GM19025 (cell line): ENCODE measurements around the gene DHRSX.
"Not testable (repeated sequence)": the region's sequence is repeated elsewhere in the genome, so short reads cannot be mapped to it uniquely, and the experiment has no call there.

Source experiments
- ATAC-seq: cut with Tn5 transposase; IDR thresholded peaks from one replicate; pipeline ENCODE4 v1.9.1; 2021; ENCODE audit warnings: mild to moderate bottlenecking, low read depth, moderate library complexity; ENCODE audit not compliant: unreplicated experiment

The DHRSX gene

DNA sequence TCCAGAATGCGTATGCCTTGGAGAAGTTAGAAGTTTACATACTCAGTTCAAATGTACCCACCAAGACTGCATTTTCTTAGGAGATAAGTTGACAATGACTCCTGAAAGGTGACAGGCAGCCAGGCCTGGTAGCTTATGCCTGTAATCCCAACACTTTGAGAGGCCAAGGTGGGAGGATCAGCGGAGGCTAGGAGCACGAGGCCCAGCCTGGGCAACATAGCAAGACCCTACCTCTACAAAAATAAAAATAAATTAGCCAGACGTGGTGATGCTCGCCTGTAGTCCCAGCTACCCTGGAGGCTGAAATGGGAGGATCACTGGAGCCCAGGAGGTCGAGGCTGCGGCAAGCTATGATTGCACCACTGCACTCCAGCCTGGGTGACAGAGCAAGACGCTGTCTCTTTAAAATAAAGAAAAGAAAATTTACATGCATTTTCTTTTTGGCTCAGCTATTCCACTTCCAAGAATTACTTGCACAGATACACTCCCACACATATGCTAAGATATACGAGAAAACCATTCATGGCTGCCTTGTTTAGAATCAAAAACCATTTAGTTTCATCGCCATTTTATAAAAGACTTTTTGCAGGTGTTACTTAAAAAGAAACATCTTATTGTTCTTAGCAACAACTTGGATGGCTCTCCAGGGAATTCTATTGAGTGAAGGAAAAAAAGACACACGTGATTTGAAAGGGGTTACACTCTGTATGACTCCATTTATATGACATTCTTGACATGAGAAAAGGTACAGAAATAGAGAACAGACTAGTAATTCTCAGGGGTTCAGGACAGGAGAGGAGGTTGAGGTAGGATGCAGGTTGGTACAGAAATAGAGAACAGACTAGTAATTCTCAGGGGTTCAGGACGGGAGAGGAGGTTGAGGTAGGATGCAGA, 66.3 kb downstream of the DHRSX start:
- no peak for ATAC-seq

DNA sequence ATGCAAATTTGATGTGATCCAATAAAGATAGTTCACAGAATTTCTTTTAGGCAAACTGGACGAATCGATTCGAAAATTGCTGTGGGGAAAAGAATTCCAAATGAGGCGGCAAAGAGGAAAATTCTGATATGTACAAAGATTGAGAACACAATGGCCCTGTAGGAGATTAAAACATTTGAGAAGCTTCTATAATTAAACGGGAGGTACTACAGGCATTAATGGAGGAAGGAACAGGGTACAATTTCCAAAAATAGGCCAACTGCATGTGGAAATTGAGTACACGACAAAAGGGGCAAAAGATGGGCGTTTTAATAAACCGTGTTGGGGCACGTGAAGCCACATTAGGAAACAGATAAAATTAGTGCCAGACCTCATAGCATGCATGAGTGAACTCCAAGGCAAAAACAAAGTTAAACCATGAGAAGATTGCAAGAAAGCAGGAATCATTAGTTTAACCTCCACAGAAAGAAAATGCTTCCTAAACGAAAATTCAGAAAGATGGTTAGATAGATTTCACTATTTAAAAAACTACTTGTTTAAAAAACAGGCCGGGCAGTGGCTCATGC, 68.4 kb downstream of the DHRSX start:
- ATAC-seq: no peak

DNA sequence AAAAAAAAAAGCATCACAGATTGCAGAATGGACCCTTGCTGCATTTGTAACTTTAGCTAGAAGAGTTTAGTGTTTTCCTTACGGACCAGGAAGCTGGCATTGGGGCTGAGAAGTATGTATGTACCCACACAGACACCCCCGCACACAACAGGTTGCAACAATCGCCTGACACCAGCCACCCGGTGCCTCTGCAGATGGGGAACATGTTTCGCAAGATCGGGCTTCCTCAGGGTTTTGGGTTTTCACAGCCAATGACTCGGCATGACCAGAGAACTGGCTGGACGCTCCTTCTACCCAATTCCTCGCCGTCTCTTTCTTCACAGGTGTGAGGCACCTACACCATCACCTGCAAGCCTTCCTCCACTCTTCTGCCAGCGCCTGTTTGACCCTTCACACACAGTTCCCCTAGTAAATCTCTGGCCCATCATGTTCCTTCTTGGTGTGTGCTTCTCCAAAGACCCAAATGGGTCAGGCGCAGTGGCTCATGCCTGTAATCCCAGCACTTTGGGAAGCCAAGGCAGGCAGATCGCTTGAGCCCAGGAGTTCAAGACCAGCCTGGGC, 70.4 kb downstream of the DHRSX start:
- ATAC-seq: no peak

DNA sequence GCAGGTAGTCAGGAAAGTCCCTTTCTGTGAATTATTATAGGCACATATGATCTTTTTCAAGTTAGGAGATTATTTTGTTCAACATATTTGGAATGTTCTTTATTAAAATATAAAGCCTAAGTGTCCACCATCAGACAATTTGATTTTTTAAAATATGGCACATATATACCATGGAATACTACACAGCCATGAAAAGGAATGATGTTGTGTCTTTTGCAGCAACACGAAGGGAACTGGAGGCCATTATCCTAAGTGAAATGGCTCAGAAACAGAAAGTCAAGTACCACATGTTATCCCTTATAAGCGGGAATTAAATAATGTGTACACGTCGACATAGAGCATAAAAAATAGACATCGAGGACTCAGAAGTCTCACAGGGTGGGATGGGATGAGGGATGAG, 73.0 kb downstream of the DHRSX start:
- no peak for ATAC-seq

DNA sequence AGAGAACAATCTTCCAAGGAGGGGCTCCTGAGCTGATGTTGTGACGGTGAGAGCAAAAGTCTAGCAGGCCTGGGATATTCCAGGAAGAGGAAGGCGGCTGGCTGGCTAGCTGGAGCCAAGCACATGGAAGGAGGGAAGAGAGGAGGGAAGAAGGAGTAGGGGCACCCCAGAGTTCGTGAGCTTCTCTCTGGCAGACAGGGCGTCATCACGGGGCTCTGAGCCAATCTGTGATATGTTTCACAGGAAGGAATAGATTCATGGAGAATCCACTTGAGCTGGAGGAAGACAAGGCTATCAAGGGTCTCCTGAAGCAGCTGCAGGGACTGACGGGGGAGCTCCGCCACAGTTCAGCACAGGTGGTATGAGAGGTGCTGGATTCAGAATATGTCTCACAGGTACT, 73.6 kb downstream of the DHRSX start:
- ATAC-seq: no peak

DNA sequence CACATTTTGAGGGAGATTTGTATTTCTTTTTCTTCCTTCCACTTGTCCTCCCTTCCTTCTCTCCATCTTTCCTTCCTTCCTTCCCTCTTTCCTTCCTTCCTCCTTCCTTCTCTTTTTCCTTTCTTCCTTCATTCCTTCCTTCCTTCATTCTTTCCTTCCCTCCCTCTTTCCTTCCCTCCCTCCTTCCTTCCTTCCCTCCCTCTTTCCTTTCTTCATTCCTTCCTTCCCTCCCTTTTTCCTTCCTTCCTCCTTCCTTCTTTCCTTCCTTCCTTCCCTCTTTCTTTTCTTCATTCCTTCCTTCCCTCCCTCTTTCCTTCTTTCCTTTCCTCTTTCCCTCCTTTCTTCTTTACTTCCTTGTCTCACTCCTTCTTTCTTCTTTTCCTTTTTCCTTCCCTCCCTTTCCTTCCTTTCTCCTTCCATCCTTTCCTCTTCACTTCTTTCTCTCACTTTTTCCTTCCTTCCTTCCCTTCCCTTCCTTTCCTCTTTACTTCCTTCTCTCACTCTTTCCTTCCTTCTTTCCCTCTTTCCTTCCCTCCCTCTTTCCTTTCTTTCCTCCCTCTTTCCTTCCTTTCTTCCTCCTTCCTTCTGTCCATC, 74.4 kb downstream of the DHRSX start:
- no peak for ATAC-seq

DNA sequence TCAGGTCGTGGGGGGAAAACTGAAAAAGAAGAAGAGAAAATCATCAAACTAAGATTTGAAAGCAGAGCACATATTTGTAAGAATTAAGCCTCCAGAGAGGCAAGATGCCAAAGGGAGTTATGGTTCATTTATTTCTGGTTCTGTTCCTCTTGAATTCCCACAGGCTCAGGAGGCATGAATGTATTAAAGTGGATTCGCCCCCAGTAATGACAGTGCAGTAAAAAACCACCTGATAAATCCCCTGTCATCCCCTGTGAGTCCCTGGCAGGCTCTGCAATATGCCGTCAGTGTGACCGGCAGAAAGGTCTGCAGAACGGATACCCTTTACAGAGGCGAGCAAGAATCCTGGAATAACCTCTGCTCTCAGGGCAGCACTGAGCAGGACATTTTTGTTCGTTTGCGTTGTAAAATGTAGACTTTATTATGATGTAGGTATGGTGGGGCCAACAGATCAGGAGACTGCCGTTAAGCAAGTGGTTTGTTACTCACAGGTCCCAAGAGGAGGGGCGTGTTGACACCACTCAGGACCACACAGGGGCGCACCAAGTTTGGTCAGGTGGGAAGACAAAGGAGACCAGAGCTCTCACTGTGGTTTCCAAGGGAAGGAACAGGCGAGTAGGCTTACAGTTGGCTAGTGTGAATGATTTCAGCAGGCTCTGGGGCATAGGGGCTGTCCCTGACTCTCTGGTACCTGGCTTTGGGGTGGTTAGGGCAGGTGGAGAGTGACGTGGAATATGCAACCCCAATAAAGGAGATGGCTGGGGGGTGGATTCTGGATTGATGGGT, 75.3 kb downstream of the DHRSX start:
- ATAC-seq: no peak

DNA sequence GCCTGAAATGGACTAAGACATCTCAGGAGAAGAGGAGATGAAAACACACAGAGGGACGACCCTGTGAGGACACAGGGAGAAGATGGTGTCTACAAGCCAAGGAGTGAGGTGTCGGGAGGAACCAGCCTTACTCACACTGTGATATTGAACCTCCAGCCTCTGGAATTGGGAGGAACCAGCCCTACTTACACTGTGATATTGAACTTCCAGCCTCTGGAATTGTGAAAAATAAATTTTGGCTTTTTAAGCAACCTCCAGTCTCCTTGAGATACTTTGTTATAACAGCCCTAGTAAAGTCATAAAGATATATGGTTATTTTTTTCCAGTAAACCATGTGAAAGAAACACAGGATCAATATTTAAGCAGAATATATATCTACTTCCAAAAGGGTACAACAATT, 76.5 kb downstream of the DHRSX start:
- no peak for ATAC-seq

DNA sequence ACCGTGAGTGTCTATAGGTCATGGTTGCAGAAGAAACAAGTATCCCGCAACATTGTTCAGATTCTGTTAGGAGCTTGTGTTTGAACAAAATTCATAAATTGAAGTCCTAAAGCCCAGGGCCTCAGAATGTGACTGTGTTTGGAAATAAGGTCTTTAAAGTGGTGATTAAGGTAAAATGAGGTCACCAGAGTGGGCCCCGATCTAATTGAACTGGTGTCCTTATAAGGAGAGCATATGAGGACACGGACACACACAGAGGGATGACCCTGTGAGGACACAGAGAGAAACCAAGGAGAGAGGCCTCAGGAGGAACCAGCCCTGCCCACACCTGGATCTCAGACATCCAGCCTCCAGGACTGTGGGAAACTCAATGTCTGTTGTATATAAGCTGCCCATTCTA, 76.9 kb downstream of the DHRSX start:
- ATAC-seq: no peak

DNA sequence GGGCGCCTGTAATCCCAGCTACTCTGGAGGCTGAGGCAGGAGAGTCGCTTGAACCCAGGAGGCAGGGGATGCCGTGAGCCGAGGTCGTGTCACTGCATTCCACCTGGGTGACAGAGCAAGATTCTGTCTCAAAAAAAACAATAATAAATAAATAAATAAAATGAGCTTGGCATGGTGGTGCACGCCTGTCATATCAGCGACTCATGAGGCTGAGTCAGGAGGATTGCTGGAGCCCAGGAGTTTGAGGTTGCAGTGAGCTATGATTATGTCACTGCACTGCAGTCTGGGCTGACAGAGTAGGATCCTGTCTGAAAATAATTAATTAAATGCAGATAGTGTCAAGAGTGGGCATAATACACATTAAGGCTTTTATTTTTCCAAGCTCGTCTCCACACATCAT, 77.5 kb downstream of the DHRSX start:
- no peak for ATAC-seq

DNA sequence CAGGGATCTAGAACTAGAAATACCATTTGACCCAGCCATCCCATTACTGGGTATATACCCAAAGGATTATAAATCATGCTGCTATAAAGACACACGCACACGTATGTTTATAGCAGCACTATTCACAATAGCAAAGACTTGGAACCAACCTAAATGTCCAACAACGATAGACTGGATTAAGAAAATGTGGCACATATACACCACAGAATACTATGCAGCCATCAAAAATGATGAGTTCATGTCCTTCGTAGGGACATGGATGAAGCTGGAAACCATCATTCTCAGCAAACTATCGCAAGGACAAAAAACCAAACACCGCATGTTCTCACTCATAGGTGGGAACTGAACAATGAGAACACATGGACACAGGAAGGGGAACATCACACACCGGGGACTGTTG, 81.4 kb downstream of the DHRSX start:
- ATAC-seq: not testable (repeated sequence)

DNA sequence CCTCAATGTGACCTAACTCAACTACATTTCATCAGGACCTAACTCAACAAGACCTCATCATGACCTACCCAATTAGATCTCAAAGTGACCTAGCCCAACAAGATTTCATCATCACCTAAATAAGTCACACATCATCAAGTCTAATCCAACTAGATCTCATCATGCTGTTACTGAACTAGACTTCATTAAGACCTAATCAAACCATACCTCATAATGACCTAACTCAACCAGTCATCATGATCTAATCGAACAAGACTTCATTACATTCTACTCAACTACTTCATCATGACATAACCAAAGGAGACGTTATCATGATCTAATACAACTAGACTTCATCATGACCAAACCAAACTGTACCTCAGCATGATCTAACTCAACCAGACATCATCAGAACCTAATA, 82.8 kb downstream of the DHRSX start:
- ATAC-seq: no peak

DNA sequence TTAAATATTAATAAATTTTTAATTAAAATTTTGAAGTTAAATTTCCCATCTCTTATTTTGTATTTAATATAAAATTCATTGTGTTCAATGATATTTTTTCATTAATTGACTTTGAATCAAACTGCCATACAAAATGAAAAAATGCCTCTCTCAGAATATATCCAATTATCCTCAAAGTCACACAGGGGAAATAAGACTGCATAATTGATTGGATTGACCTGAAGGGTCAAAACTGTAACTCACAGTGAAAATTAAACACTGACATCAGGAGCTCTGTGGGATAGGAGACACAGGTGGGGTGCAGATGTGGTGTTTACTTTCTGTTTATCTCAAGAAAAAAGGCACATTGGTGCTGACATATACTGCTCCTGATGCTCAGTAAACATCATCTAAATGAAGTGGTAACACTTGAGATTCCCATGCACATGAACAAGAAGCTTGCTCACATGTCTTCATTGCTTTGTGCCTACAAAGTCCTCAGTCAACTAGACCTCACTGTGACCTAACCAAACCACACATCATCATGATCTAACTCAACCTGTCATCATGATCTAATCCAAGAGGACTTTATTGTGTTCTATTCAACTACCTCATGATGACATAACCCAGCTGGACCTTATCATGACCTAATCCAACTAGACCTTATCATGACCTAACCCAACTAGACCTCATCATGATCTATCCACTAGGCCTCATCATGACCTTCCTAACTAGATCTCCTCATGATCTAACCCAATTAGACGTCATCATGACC, 83.7 kb downstream of the DHRSX start:
- ATAC-seq: no peak

DNA sequence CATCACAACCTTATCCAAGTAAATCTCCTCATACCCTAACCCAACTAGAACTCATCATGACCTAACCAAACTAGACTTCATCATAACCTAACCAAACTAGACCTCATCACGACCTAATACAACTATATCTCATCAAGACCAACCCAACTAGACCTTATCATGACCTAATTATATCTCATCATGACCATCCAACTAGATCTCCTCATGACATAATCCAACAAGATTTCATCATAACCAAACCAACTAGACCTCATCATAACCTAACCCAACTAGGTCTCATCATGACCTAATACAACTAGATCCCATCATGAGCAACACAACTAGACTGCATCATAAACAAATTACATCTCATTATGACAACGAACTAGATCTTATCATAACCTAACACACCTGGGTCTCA, 86.4 kb downstream of the DHRSX start:
- no peak for ATAC-seq

DNA sequence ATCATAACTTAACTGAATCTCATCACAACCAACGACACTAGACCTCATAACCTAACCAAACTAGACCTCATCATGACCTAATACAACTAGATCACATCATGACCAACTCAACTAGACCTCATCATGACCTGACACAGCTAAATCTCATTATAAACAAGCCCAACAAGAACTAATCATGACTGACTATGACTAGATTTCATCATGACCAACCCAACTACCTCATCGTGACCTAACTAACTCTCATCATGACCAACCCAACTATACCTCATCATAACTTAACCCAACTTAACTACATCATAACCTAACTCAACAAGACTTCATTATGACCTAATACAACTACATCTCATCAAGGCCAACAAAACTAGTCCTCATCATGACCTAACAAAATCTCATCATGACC, 86.8 kb downstream of the DHRSX start:
- ATAC-seq: no peak

DNA sequence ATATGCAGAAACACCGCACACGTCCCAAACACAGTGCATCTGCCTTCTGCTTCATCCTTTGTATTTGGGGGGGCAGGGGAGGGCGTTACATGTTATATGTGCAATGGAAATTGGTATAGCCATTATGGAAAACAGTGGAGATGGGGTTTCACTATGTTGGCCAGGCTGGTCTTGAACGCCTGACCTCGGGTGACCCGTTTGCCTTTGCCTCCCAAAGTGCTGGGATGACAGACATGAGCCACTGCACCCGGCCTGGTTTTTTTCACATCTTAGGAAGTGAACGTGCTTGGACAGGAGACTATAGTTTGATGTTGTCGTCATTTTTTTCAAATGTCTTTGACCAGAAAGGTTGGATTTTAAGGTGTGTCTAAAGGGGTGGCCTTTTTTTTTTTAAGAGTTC, 88.6 kb downstream of the DHRSX start:
- ATAC-seq: no peak

DNA sequence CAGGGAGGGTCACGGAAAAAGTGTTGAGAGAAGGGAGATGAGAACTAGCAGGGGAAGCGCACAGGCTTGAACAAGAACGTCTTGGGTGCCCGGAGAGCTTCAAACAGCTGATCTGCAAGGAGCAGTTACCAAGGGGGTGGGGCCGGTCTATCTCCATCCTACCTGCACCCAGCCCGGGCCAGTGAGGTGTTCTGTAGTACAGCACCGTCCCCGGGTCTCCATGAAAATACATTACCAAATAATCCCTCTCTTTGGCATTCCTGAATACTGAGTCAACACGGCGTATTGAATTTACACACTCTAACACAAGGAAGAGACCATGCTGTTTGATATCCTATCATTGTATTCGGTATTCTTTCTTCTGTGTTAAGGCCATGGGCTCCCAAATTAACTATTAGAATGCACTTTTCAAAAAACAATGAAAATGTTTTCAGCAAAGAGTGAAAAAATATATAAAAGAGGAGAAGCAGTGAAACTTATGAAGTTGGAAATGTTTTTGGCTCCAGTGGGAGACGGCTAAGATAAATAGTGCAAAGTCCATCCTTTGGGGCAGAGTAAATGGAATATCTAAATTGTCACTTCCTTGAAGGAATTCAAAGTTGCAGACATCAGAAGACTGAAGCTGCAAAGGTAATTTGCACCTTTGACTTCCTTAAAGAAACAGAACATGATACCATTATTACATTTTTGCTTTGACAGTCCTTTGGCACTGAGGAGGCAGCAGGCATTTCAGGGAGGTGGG, 90.3 kb downstream of the DHRSX start:
- ATAC-seq: no peak

DNA sequence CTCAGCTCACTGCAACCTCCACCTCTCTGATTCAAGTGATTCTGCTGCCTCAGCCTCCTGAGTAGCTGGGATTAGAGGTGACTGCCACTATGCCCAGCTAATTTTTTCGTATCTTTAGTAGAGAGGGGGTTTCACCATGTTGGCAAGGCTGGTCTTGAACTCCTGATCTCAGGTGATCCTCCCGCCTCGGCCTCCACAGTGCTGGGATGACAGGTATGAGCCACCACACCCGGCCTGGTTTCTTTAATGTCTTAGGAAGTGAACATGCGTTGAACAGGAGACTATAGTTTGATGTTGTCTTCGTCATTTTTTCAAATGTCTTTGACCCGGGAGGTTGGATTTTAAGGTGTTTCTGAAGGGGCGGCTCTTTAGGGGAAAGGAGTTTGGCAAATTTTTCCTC, 91.0 kb downstream of the DHRSX start:
- no peak for ATAC-seq

DNA sequence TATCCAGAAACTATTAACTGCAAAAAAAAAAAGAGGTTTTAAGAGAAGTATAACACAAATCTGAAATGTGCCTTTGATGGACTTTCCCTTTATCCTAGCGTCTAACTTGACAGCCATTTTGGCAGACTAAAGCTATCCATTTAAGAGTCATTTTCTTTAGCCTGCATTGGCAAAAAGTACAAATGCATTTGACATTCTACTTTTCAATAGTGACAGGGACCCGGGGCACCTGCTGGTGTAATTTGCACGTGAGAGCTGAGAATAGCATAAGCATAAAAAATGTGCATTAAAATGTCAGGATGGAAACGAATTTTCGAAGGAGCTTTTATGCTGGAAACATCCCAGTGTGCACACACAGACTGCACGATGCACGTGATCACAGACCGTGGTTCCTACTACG, 91.9 kb downstream of the DHRSX start:
- no peak for ATAC-seq
